ENCODE measurements around the gene FRS2. TPM values are rescaled to one million over a fixed set of nuclear protein-coding genes. Genes with fewer than 3 reads are reported as not detected.
"Not testable (repeated sequence)": the region's sequence is repeated elsewhere in the genome, so short reads cannot be mapped to it uniquely, and the experiment has no call there.

Gene FRS2
- total RNA-seq, 1 donor from 2014 or later, result 25.2 TPM

DNA sequence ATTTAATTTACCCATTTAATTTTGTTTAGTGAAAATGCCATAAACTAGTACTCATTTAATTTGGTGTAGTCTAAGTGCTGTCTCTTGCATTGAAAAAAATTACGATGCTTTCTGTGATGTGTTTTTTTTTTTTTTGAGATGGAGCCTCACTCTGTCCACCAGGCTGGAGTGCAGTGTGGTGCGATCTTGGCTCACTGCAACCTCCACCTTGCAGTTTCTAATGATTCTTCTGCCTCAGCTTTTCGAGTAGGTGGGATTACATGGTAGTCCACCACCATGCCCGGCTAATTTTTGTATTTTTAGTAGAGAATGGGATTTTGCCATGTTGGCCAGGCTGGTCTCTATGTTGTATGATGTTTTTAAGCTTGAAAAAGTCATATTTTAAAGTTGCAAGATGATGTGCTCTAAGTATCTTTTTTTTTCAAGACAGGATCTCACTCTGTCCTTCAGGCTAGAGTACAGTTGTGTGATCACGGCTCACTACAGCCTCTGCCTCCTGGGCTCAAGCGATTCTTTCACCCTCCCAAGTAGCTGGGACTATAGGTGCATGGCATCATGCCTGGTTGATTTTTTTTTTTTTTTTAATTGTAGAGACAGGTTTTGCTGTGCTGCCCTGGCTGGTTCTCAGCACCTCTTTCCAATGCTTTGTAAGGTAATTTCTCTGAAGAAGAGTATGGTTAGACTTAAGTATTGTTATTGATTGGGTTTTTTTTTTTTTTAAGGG lies 131.9 kb downstream of the FRS2 start:
- ATAC-seq (no peak), DNase-seq (no peak)
- intact Hi-C loops (cut with micrococcal nuclease), result no loop called here

DNA sequence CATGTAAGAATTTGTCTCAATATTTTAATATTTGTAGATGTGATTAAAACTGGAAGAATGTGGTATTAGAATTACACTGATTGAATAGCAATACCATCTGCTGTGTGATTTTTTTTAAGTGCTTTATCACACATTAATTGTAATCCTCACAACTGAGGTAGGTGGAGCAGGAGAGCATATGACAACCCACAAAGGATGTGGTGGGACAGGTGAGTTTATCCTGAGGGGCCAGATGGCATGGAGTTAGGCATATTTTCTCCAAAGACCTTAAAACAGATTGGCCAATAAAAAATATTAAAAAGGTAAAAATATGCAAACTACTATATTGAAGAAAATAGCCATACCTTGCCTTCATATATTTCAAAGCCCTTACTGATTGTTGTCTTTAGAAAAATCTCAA lies 132.8 kb downstream of the FRS2 start:
- ATAC-seq (no peak), DNase-seq (no peak)
- intact Hi-C loops (cut with micrococcal nuclease), result no loop called here

DNA sequence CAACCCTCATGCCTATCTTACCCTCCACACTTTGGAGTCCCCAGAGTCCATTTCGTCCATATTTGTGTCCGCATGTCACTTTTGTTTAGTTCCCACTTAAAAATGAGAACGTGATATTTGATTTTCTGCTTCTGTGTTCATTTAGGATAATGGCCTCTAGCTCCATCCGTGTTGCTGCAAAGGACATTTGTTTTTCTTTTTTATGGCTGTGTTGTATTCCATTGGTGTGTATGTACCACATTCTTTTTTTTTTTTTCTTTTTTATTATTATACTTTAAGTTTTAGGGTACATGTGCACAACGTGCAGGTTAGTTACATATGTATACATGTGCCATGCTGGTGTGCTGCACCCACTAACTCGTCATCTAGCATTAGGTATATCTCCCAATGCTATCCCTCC lies 133.4 kb downstream of the FRS2 start:
- ATAC-seq; DNase-seq; intact Hi-C loops (cut with micrococcal nuclease): not testable (repeated sequence)

DNA sequence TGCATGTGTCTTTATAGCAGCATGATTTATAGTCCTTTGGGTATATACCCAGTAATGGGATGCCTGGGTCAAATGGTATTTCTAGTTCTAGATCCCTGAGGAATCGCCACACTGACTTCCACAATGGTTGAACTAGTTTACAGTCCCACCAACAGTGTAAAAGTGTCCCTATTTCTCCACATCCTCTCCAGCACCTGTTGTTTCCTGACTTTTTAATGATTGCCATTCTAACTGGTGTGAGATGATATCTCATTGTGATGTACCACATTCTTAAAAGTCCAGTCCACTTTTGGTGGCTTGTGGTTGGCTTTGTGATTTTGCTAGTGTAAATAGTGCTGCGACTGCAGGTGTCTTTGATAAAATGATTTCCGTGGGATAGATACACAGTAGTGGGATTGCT lies 134.1 kb downstream of the FRS2 start:
- ATAC-seq; intact Hi-C loops (cut with micrococcal nuclease); DNase-seq: not testable (repeated sequence)

DNA sequence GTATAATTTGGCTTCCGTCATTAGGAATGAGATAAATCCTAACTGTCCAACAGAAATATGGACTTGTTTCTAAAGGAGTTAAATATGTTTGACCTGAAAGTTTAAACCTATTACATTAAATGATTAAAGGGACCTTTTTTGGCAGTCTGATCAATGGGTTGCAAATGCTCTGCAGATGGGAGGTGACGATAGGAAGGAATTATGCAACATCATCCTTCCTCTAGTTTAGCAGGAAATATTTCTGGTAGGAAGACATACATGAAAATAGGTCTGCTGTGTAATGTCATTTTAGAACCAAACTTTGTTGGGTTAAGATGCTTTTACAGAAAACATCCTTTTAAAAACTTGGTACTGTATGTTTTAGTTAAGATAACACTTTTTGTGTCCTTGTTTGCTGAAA lies 137.9 kb downstream of the FRS2 start:
- intact Hi-C loops (cut with micrococcal nuclease), result no loop called here
- ATAC-seq, result no peak
- DNase-seq, result no peak

DNA sequence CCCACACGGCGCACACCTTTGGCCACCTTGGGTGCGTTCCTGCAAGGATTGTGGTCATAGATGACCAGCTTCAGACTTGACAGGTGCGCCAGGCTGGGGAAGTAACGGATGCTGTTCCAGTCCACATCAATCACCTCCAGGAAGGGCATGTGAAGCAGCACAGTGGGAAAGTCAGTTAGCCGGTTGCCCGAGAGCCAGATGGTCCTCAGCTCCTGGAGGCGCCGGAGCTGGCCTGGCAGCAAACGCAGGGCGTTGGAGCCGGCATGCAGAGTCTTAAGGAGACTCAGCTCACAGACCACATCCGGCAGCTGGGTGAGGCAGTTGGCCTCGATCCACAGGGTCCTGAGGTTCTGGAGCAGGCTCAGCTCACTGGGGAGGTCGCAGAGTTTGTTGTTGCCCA lies 139.9 kb downstream of the FRS2 start:
- ATAC-seq (peak; percentile 35), DNase-seq (no peak)

DNA sequence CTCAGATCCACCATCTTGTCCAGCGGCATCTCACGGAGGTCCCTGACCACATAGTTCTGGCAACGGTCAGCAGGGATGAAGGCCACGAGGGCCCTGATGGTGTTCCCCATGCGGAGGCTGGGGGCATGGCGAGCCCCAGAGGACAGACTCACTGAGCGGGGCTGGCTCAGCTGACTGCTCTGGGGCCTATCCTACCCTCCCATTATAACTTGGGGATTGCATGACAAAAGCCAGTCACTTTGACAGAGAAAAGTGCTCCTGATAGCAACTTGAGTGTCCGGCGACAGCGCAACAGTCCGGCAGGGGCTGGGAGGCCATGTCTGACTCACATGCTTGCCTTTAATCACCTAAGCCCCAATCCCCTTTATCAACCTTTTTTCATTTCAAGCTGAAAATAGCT lies 140.5 kb downstream of the FRS2 start, which contains the start of gene LRRC10:
LRRC10 (minus strand) TSS at position 179 of the 400 bp plus-strand sequence; CDS start at position 110, 69 bp downstream.
- intact Hi-C loops (cut with micrococcal nuclease), result no loop called here
- DNase-seq, result peak; percentile 71
- ATAC-seq, result peak; percentile 89

More for the DNA sequence above, 139.9 kb downstream of the FRS2 start:
- intact Hi-C loops (cut with micrococcal nuclease), result no loop called here

DNA sequence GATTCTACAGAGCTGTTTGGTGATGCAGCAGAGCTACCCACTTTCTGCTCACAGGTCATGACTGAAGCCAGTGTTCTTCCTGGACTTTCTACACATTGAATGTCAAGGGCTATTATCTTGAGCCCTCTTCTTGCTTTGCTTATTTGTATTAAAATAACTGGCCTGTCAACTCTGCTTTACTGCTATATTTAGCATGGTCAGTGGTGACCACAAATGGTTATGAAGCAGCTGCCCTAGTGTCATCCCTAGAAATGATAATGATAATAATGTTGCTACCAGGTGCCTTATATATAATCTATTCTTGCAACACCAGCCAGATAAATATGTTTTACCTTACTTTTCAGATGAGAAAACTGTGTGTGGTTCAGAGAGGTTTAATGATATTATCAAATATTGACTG lies 143.2 kb downstream of the FRS2 start:
- peak; percentile 20 for ATAC-seq
- DNase-seq, result no peak
- intact Hi-C loops (cut with micrococcal nuclease), result no loop called here

DNA sequence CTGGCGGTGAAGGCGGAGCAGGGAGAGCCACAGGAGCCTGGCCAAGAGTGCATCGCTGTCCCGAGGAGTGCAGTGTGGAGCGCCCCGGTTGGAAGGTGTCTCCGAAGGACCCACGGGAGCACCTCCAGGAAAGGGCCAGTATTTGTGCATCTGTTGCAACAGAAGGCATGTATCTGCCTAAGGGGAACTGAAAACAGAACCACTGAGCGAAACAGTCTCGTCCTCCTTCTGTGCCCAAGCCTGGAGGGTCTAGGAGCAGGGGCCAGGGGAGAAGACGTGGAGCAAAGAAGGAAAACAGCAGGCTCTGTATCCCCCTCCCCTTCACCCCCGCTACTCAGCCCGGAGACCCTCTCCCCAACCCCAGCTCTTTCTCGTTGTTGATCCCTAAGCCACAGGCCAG lies 145.8 kb downstream of the FRS2 start:
- no peak for DNase-seq
- no peak for ATAC-seq
- intact Hi-C loops (cut with micrococcal nuclease), result no loop called here

DNA sequence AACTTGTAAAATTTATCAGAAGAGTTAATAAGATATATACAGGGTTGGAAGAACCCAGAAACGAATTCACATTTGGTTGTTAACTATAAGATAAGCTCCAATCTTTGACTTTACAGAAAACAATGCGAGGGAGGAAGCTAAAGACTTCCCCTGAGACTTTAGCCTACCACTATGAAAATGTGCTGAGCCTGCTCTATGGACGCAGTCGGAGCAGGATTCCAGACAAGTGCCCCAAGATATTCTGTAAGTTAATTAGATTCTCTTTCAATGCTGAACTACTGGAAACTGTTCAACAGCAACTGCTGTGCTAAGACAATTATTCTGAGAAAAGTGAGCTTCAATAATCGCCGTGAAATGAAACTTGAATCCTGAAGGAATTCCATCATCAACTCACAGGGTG lies 148.9 kb downstream of the FRS2 start:
- no peak for DNase-seq
- intact Hi-C loops (cut with micrococcal nuclease), result no loop called here
- ATAC-seq, result no peak

DNA sequence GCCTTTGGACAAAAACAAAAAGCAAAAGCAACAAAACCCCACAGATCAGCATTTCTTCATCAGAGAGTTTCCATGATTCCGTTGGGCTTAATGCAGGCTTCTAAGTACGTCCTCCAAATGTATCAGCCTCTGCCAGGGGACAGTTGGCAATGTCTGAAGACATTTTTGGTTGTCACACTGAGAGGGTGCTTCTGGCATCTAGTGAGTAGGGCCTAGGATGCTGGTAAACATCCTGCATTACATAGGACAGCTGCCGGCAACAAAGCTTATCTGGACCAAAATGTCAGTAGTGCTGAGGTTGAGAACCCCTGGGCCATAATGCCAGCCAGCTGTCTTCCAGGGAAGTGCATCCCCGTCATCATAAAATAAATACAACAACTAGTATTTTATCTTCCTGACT lies 149.9 kb downstream of the FRS2 start:
- peak; percentile 60 for ATAC-seq
- no peak for DNase-seq
- intact Hi-C loops (cut with micrococcal nuclease), result no loop called here

DNA sequence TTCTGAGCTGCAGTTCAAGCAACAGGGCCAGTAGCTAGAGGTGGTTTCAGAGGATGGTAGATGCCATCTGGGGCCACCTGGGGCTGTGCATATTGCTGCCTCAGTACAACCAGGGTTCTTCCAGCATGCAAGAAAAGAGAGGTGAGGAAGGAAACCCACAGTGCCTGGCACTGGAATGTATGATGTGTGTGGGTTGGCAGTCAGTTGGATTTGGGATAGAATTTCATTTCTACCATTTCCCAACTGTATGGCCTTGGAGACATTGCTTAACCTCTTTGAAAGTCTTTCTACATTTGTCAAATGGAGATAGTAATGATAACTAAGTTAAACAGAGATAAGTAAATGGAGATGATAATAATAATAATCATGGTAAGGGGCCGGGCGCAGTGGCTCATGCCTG lies 150.7 kb downstream of the FRS2 start:
- DNase-seq (no peak), ATAC-seq (no peak)
- intact Hi-C loops (cut with micrococcal nuclease), result no loop called here

DNA sequence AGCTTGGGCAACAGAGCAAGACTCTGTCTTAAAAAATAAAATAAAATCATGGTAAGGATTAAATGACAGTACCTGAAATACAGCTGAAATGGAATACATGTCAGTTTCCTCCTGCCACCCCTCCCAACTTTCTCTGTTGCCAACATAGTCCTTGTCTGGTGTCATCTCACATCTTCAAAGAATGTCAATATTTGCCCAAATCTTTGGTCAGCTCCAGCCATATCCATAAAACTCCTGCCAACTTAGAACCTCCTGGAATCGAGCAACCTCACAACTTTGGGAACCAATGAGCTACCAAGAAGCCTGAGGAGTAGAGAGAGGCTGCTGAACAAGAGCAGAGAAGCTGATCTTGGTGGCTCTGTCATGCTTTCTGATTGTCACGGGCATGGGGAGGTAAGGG lies 151.4 kb downstream of the FRS2 start:
- intact Hi-C loops (cut with micrococcal nuclease), result no loop called here
- DNase-seq (no peak), ATAC-seq (no peak)

DNA sequence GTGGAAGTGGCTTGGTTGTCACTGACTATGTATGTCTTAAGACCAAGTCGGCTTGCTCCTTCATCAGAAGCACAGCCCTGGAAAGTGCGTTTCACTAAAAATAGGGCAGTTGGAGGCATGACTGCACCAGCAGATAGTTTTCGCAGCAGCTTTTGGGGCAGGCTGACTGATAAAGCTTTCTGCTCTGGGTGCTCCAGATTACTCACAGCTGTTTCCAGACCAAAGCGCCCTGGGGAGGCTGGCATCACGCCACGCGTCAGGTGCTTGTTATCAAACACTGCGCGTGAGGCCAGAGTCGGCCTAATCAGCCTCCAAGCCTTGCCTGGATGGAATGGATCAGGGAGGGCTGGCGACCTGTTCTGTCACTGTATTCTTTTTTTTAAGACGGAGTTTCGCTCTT lies 153.8 kb downstream of the FRS2 start:
- intact Hi-C loops (cut with micrococcal nuclease), result no loop called here
- ATAC-seq (peak; percentile 92), DNase-seq (peak; percentile 92)

DNA sequence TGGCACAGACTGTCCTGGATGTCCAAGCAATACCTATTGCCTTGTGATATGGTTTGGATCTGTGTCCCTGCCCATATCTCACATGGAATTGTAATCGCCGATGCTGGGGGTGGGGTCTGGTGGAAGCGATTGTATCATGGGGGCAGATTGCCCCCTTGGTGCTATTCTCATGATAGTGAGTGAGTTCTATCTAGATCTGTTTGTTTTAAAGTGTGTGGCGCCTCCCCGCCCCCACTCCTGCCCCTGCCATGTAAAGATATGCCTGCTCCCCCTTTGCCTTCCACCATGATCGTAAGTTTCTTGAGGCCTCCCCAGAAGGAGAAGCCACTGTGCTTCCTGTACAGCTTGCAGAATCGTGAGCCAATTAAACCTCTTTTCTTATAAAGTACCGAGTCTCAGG lies 157.3 kb downstream of the FRS2 start:
- DNase-seq, result no peak
- intact Hi-C loops (cut with micrococcal nuclease), result no loop called here
- ATAC-seq, result no peak

Small RNAs within 50 kb of the gene (microRNA-seq; reads per million reads assigned to microRNA genes)
- gene MIR3913-1 (ENCODE audit: borderline number of aligned reads) (not detected), gene MIR3913-2 (ENCODE audit: borderline number of aligned reads) (not detected)

Other genes with a start within 250 kb of the FRS2 start
- 30.9 TPM for gene CPSF6, start 230.8 kb upstream of the FRS2 start, total RNA-seq
- gene LYZ, start 122.0 kb upstream of the FRS2 start, total RNA-seq, result 51.1 TPM
- gene YEATS4, start 110.6 kb upstream of the FRS2 start, total RNA-seq, result 12.8 TPM
- gene CCT2, start 115.1 kb downstream of the FRS2 start, total RNA-seq, result 89.1 TPM
- 50.8 TPM for gene LRRC10, start 140.5 kb downstream of the FRS2 start, total RNA-seq
- 0.55 TPM for gene BEST3, start 228.9 kb downstream of the FRS2 start, total RNA-seq

Measured in left ventricle myocardium superior (tissue), 1 donor.